ENCODE data around the gene PAWR. TPM values are rescaled to one million over a fixed set of nuclear protein-coding genes. Genes with fewer than 3 reads are reported as not detected.

PAWR gene
- total RNA-seq, 1 donor from 2014 or later, result 204 TPM

DNA sequence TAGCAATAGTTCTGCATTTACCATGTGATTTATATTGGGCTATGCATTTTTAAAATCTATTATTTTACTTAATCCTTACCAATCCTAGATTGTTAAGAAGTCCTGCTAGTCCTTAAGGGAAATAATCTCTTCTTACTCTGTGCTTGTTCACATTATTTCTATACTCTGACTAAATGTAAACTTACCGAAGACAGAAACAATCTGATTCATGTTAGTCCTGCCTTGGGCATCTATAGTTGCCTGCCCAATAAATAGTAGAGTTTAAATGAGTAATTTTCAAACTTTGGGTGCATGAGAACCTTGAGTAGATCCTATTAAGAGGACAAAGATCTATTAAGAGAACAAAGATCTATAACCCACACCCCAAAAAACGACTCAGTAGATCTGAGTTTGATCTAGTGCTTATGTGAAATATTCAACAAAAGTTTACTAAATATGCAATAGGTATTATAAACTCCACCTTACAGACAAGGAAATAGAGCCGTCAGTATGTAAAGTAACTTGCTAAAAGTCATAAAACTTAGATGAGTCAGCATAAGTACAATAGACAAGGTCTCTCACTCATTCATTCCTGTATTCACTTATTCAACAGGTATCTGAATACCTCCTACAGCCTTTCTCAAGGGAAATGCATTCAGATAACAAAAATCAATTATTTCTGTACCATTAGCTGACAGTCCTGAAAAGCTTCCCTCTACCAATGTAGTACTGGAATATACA lies 127.6 kb downstream of the PAWR start:
- Mint-ChIP-seq H3K4me3 (ENCODE audit: unreplicated experiment) (no peak overlapping the region), H3K4me1 (ENCODE audit: low read depth, unreplicated experiment) (peaks cover 13% of the 10 kb centered on the region), H3K36me3 (ENCODE audit: low read depth, unreplicated experiment) (peaks cover 34% of the 10 kb centered on the region), H3K9me3 (ENCODE audit: unreplicated experiment) (peaks cover 8% of the 10 kb centered on the region), H3K27me3 (ENCODE audit: low read depth, unreplicated experiment) (no peaks in the 10 kb centered on the region), H3K27ac (ENCODE audit: unreplicated experiment) (no peak overlapping the region)
- Histone ChIP-seq H2AFZ (ENCODE audit: low read depth, low read length) (no peak overlapping the region), H3K9ac (ENCODE audit: low read length) (no peak overlapping the region), H3K4me3 (ENCODE audit: insufficient read depth, low read depth, low read length) (no peak overlapping the region), H3K27me3 (ENCODE audit: insufficient read depth, low read length) (no peaks in the 10 kb centered on the region), H3K27ac (ENCODE audit: low read depth, low read length) (no peak overlapping the region), H3K4me2 (ENCODE audit: low read length) (no peak overlapping the region), H3K4me1 (ENCODE audit: insufficient read depth, low read length) (no peaks in the 10 kb centered on the region), H3K9me3 (ENCODE audit: insufficient read depth, low read depth, low read length) (no peaks in the 10 kb centered on the region), H3K79me2 (ENCODE audit: insufficient read depth, low read length) (peaks cover 4% of the 10 kb centered on the region), H4K20me1 (ENCODE audit: insufficient read depth, low read length) (no peaks in the 10 kb centered on the region), H3K36me3 (ENCODE audit: insufficient read depth, low read length) (peaks cover 10% of the 10 kb centered on the region)
- FAIRE-seq (no peak), DNase-seq (ENCODE audit: low read depth) (no peak)
- TF ChIP-seq, protein P1, sequence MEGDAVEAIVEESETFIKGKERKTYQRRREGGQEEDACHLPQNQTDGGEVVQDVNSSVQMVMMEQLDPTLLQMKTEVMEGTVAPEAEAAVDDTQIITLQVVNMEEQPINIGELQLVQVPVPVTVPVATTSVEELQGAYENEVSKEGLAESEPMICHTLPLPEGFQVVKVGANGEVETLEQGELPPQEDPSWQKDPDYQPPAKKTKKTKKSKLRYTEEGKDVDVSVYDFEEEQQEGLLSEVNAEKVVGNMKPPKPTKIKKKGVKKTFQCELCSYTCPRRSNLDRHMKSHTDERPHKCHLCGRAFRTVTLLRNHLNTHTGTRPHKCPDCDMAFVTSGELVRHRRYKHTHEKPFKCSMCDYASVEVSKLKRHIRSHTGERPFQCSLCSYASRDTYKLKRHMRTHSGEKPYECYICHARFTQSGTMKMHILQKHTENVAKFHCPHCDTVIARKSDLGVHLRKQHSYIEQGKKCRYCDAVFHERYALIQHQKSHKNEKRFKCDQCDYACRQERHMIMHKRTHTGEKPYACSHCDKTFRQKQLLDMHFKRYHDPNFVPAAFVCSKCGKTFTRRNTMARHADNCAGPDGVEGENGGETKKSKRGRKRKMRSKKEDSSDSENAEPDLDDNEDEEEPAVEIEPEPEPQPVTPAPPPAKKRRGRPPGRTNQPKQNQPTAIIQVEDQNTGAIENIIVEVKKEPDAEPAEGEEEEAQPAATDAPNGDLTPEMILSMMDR (IDR thresholded peaks at IDR 0.05; ENCODE audit: insufficient read depth, low read depth, low read length), result no peak
- TF ChIP-seq EZH2 (IDR thresholded peaks at IDR 0.05; ENCODE audit: insufficient read depth, low read length), result no peak

DNA sequence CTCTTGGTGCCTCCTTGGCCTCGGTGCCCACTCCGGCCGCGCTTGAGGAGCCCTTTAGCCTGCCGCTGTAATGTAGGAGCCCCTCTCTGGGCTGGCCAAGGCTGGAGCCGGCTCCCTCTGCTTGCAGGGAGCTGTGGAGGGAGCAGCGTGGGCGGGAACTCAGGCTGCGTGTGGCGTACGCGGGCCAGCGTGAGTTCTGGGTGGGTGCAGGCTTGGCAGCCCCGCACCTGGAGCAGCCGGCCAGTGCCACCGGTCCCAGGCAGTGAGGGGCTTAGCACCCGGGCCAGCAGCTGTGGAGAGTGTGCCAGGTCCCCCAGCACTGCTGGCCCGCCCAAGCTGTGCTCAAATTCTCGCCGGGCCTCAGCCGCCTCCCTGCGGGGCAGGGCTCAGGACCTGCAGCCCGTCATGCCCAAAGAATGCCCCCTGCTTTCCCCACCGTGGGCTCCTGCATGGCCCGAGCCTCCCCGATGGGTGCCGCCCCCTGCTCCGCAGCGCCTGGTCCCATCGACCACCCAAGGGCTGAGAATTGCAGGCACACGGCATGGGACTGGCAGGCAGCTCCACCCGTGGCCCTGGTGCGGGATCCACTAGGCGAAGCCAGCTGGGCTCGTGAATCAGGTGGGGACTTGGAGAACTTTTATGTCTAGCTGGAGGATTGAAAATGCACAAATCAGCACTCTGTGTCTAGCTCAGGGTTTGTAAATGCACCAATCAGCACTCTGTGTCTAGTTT lies 129.2 kb downstream of the PAWR start:
- H3K4me3 ChIP-seq (ENCODE audit: insufficient read depth, low read depth, low read length), result no peak overlapping the region
- no peak for FAIRE-seq
- H3K4me1 ChIP-seq (ENCODE audit: insufficient read depth, low read length), result no peaks in the 10 kb centered on the region
- Mint-ChIP-seq H3K4me1 (ENCODE audit: low read depth, unreplicated experiment) (peaks cover 17% of the 10 kb centered on the region), H3K9me3 (ENCODE audit: unreplicated experiment) (peaks cover 8% of the 10 kb centered on the region), H3K27me3 (ENCODE audit: low read depth, unreplicated experiment) (no peaks in the 10 kb centered on the region), H3K27ac (ENCODE audit: unreplicated experiment) (no peak overlapping the region), H3K4me3 (ENCODE audit: unreplicated experiment) (no peak overlapping the region), H3K36me3 (ENCODE audit: low read depth, unreplicated experiment) (peaks cover 41% of the 10 kb centered on the region)
- H3K27ac ChIP-seq (ENCODE audit: low read depth, low read length), result no peak overlapping the region
- no peaks in the 10 kb centered on the region for H3K9me3 ChIP-seq (ENCODE audit: insufficient read depth, low read depth, low read length)
- no peaks in the 10 kb centered on the region for H3K27me3 ChIP-seq (ENCODE audit: insufficient read depth, low read length)
- peaks cover 10% of the 10 kb centered on the region for H3K36me3 ChIP-seq (ENCODE audit: insufficient read depth, low read length)
- TF ChIP-seq, protein P1 (IDR thresholded peaks at IDR 0.05; ENCODE audit: insufficient read depth, low read depth, low read length), result no peak
- no peak for TF ChIP-seq EZH2 (IDR thresholded peaks at IDR 0.05; ENCODE audit: insufficient read depth, low read length)
- no peak overlapping the region for H2AFZ ChIP-seq (ENCODE audit: low read depth, low read length)
- no peak overlapping the region for H3K9ac ChIP-seq (ENCODE audit: low read length)
- no peak for DNase-seq (ENCODE audit: low read depth)
- no peaks in the 10 kb centered on the region for H4K20me1 ChIP-seq (ENCODE audit: insufficient read depth, low read length)
- peaks cover 4% of the 10 kb centered on the region for H3K79me2 ChIP-seq (ENCODE audit: insufficient read depth, low read length)
- H3K4me2 ChIP-seq (ENCODE audit: low read length), result no peak overlapping the region
